AG04450 (cell line): ENCODE data around the gene PRR5L. TPM values are rescaled to one million over a fixed set of nuclear protein-coding genes. Genes with fewer than 3 reads are reported as not detected.

Experiments
- CTCF ChIA-PET: fragments of 300-600, 350-600 bp; formaldehyde crosslinking; extraction: SDS; loops from one replicate; lab custom pipeline; 2022; ENCODE audit warnings: antibody characterized with exemption, inconsistent platforms; lab: Charles Lee
- POLR2A ChIA-PET: fragments of 350-600 bp; formaldehyde crosslinking; extraction: SDS; loops from one replicate; lab custom pipeline; 2021; ENCODE audit warnings: antibody characterized with exemption, inconsistent platforms; lab: Yijun Ruan, JAX
- DNase-seq: peaks from one replicate; pipeline ENCODE4 v3.0.0-alpha.2; 2011; ENCODE audit warnings: low read depth, low spot score
- H3K27ac ChIP-seq: one replicate; pipeline ENCODE4 v1.5.1; 2012; ENCODE audit warnings: low read depth, low read length, control low read depth
- H3K27me3 ChIP-seq: one replicate; pipeline ENCODE4 v1.6.0; 2012; ENCODE audit warnings: low read length; ENCODE audit not compliant: control insufficient read depth, insufficient read depth
- H3K4me3 ChIP-seq: 2 replicates; pipeline ENCODE4 v1.5.1; 2011; ENCODE audit warnings: mild to moderate bottlenecking, low read depth, low read length, control low read depth
- H3K9me3 ChIP-seq: 2 replicates; pipeline ENCODE4 v1.5.1; 2012; ENCODE audit warnings: low read length; ENCODE audit not compliant: control insufficient read depth, insufficient read depth
- polyA plus RNA-seq: library from polyadenylated mRNA; depleted of rRNA; stranded (reverse); fragments of >200 nt; gene quantifications from 2 replicates; pipeline ENCODE4 v1.2.3, GENCODE V29; 2011
- TF ChIP-seq, protein P1 (sequence below): IDR thresholded peaks from 2 replicates; pipeline ENCODE4 v1.5.1; 2011; ENCODE audit warnings: low read depth, low read length, control low read depth, inconsistent platforms

The PRR5L gene
- polyA plus RNA-seq, 1 experiment, result 3.4 TPM

DNA sequence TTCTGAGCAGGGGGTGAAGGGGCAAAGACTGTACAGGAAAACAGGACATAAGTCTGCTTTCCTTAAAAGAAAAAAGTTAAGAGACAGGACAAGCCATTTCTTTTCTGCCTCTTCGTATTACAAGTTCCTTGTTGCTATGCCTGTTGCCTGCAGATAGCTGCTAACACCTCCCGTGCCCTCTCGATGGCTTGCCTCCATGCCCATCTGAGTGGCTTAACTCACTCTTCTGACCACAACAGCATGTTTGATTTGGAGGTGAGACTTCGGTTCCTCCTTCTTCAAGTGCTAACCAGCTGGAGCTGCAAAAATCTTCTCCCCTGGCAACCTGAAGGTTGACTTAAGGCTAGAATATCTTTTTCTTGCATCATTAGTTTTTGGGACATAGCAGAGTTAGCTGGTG, 103.1 kb downstream of the PRR5L start:
- Histone ChIP-seq H3K4me3 (no peak overlapping the region), H3K27me3 (no peaks in the 10 kb centered on the region), H3K27ac (no peak overlapping the region), H3K9me3 (no peaks in the 10 kb centered on the region)
- no peak for DNase-seq
- ChIA-PET CTCF (interaction anchor here (1.1 kb wide), 1 partner anchor 38 kb away, joined by 3 read pairs; no protein-coding TSS in a partner anchor), POLR2A (no interaction called here)
- TF ChIP-seq, protein P1, sequence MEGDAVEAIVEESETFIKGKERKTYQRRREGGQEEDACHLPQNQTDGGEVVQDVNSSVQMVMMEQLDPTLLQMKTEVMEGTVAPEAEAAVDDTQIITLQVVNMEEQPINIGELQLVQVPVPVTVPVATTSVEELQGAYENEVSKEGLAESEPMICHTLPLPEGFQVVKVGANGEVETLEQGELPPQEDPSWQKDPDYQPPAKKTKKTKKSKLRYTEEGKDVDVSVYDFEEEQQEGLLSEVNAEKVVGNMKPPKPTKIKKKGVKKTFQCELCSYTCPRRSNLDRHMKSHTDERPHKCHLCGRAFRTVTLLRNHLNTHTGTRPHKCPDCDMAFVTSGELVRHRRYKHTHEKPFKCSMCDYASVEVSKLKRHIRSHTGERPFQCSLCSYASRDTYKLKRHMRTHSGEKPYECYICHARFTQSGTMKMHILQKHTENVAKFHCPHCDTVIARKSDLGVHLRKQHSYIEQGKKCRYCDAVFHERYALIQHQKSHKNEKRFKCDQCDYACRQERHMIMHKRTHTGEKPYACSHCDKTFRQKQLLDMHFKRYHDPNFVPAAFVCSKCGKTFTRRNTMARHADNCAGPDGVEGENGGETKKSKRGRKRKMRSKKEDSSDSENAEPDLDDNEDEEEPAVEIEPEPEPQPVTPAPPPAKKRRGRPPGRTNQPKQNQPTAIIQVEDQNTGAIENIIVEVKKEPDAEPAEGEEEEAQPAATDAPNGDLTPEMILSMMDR, result no peak

DNA sequence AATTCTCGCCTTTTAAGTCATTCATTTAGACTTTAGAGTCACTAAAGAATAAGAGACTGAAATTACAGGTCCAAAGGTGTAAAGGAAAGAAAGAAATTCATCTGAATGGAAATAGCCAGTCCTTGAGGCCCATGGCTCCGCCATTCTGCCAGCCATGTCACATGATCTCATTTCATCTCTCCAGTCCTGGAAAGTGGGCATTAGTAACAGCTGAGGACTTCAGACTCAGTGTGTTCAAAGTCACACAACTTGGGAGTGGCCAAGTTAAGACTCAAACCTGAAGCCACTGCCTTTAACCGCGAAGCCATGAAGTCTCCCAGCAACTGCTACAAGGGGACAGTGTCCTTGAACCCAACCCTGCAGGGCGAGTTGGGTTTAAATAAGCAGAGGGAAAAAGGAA, 103.7 kb downstream of the PRR5L start:
- TF ChIP-seq, protein P1, result no peak
- Histone ChIP-seq H3K9me3 (no peaks in the 10 kb centered on the region), H3K27ac (no peak overlapping the region), H3K27me3 (no peaks in the 10 kb centered on the region), H3K4me3 (no peak overlapping the region)
- ChIA-PET POLR2A (no interaction called here), CTCF (interaction anchor here (1.1 kb wide), 1 partner anchor 39 kb away, joined by 3 read pairs; no protein-coding TSS in a partner anchor)
- no peak for DNase-seq

DNA sequence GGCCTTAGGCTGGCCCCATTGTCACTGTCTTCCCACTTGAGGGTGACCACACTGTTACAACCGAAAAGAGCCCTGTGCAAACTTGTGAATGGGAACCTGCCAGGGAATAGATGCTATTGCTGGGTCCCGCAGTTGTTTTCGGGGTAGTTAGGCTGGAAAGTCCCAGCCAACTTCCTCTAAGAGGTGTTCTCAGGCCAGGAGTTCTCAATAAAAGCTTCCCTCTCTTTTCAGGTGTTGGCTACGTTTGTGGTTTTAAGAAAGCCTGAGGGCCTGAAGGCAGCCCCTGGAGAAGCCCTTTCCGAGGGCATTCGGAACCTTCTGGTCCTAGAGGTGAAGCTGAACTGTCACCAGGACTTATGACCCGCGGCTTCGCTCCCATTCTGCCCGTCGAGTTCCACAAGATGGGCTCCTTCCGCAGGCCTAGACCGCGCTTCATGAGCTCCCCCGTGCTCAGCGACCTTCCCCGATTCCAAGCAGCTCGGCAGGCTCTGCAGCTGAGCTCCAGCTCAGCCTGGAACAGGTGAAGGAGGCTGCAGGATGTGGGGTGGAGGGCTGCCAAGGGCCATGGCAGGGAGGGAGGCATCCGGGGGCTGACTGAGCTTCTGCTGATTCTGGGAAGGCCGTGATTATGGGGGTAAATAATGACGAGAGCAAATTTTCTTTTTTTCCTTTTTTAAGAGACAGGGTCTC, 104.8 kb downstream of the PRR5L start:
- ChIA-PET CTCF (no interaction called here), POLR2A (no interaction called here)
- H3K27me3 ChIP-seq, result no peaks in the 10 kb centered on the region
- no peak overlapping the region for H3K27ac ChIP-seq
- TF ChIP-seq, protein P1, result no peak
- H3K4me3 ChIP-seq, result no peak overlapping the region
- no peak for DNase-seq
- no peaks in the 10 kb centered on the region for H3K9me3 ChIP-seq

- no peak overlapping the region for H3K4me3 ChIP-seq
- ChIA-PET CTCF (no interaction called here), POLR2A (no interaction called here)
- no peak for DNase-seq
- no peaks in the 10 kb centered on the region for H3K9me3 ChIP-seq
- H3K27me3 ChIP-seq, result no peaks in the 10 kb centered on the region
- H3K27ac ChIP-seq, result no peak overlapping the region
- TF ChIP-seq, protein P1, result no peak
Measured at GRCh38 chr11:36402568-36403170, 106.6 kb downstream of the PRR5L start.

- no peak for DNase-seq
- TF ChIP-seq, protein P1, result no peak
- Histone ChIP-seq H3K27me3 (no peaks in the 10 kb centered on the region), H3K9me3 (no peaks in the 10 kb centered on the region), H3K27ac (no peak overlapping the region), H3K4me3 (no peak overlapping the region)
- ChIA-PET POLR2A (interaction anchor here (0.7 kb wide), 1 partner anchor 17 kb away, joined by 6 read pairs; no protein-coding TSS in a partner anchor), CTCF (no interaction called here)
Measured at GRCh38 chr11:36403661-36404060, 107.6 kb downstream of the PRR5L start.
